HepG2 (cell line): ENCODE measurements around the gene POLR3K. TPM values are rescaled to one million over a fixed set of nuclear protein-coding genes. Genes with fewer than 3 reads are reported as not detected.

ENCODE experiments used
- ASH2L ChIP-seq: fragments of 300-600, 200-600 bp; sonication (generic); IDR thresholded peaks from 2 replicates; pipeline ENCODE4 v1.7.0; 2017; ENCODE audit warnings: low read depth, mild to moderate bottlenecking, moderate library complexity, mixed read lengths, low read length; ENCODE audit not compliant: insufficient read length
- ATF2 ChIP-seq: sonication (generic); formaldehyde crosslinking; IDR thresholded peaks from 2 replicates; pipeline ENCODE4 v1.4.0; 2020; ENCODE audit warnings: missing genetic modification reagents
- CBX2 ChIP-seq, 2 experiments: fragments of 200-600 bp in 1 of 2; sonication (generic); formaldehyde crosslinking in 1 of 2; IDR thresholded peaks; 2 replicates each; pipeline versions ENCODE4 v1.7.0 to v1.8.1; 2018 to 2022; ENCODE audit warnings: low read depth in 2 of 2, low read length in 1 of 2, mild to moderate bottlenecking in 1 of 2, missing genetic modification reagents in 1 of 2
- DZIP1 ChIP-seq: sonication (generic); formaldehyde crosslinking; IDR thresholded peaks from 2 replicates; pipeline ENCODE4 v1.5.0; 2020; ENCODE audit warnings: mild to moderate bottlenecking, missing genetic modification reagents
- ELF4 ChIP-seq: sonication (generic); formaldehyde crosslinking; IDR thresholded peaks from 2 replicates; pipeline ENCODE4 v1.5.0; 2020; ENCODE audit warnings: missing genetic modification reagents, mild to moderate bottlenecking, moderate library complexity, borderline replicate concordance
- PBX2 ChIP-seq: IDR thresholded peaks from 2 replicates; pipeline ENCODE4 v1.6.1; 2016; ENCODE audit warnings: control low read depth
- PHF8 ChIP-seq: sonication (generic); formaldehyde crosslinking; IDR thresholded peaks from 2 replicates; pipeline ENCODE4 v1.5.0; 2020; ENCODE audit warnings: missing genetic modification reagents
- PRPF4 ChIP-seq: fragments of 200-400 bp; formaldehyde crosslinking; IDR thresholded peaks from 2 replicates; pipeline ENCODE4 v1.6.1; 2016; ENCODE audit warnings: low read length, low read depth; ENCODE audit not compliant: poor library complexity, severe bottlenecking
- PTBP1 ChIP-seq: fragments of 200-400 bp; formaldehyde crosslinking; IDR thresholded peaks from 2 replicates; pipeline ENCODE4 v1.6.1; 2018; ENCODE audit warnings: low read length, low read depth; ENCODE audit not compliant: poor library complexity, severe bottlenecking
- TAF1 ChIP-seq: sonication (generic); formaldehyde crosslinking; IDR thresholded peaks from 2 replicates; pipeline ENCODE4 v1.4.0; 2020; ENCODE audit warnings: missing genetic modification reagents
- ZFP36L1 ChIP-seq: sonication (generic); formaldehyde crosslinking; IDR thresholded peaks from 2 replicates; pipeline ENCODE4 v1.8.0; 2022; ENCODE audit warnings: mild to moderate bottlenecking, missing genetic modification reagents, moderate library complexity
- ZMYM4 ChIP-seq: sonication (generic); formaldehyde crosslinking; IDR thresholded peaks from 2 replicates; pipeline ENCODE4 v1.8.1; 2023; ENCODE audit warnings: mild to moderate bottlenecking, missing genetic modification reagents
- ZNF672 ChIP-seq: sonication (generic); formaldehyde crosslinking; IDR thresholded peaks from 2 replicates; pipeline ENCODE4 v1.8.1; 2022; ENCODE audit warnings: missing genetic modification reagents
- polyA plus RNA-seq, 8 experiments: library from polyadenylated mRNA; depleted of rRNA in 3 of 8; stranded (reverse) in 7 of 8; unstranded in 1 of 8; fragments of >200 nt; fragmentation: Illumina TruSeq in 4 of 8; extraction: Trizol in 4 of 8; gene quantifications; 2 replicates each; pipeline versions ENCODE4 v1.2.1 to v1.2.3, GENCODE V29; 2011 to 2016; ENCODE audit warnings: low read depth in 4 of 8, missing spikeins in 1 of 8, mixed read lengths in 1 of 8; ENCODE audit not compliant: insufficient read depth in 1 of 8
- total RNA-seq, 5 experiments: library from RNA; depleted of rRNA; stranded (reverse); fragments of >200 nt; fragmentation: Illumina TruSeq; extraction: Trizol; gene quantifications; 2 replicates each; pipeline ENCODE4 v1.2.3, GENCODE V29; 2016; ENCODE audit warnings: low read depth in 1 of 5
- TF ChIP-seq, protein P1 (sequence below), 2 experiments: sonication (generic) in 1 of 2; formaldehyde crosslinking in 1 of 2; IDR thresholded peaks; 2 replicates each; pipeline versions ENCODE4 v1.6.1 to v1.9.0; 2014 to 2022; ENCODE audit warnings: antibody characterized with exemption in 1 of 2, borderline replicate concordance in 1 of 2, inconsistent platforms in 1 of 2, low read depth in 1 of 2, missing genetic modification reagents in 1 of 2
- TF ChIP-seq, protein P2 (sequence below): sonication (generic); formaldehyde crosslinking; IDR thresholded peaks from 2 replicates; pipeline ENCODE4 v1.8.1; 2023; ENCODE audit warnings: missing genetic modification reagents, inconsistent platforms, borderline replicate concordance

The POLR3K gene
- total and polyA plus RNA-seq, 2 of the 13 experiments (the other 11 are each of a cell fraction or from before 2014, with no cell fraction given) = 14.8 to 18.8 TPM

DNA sequence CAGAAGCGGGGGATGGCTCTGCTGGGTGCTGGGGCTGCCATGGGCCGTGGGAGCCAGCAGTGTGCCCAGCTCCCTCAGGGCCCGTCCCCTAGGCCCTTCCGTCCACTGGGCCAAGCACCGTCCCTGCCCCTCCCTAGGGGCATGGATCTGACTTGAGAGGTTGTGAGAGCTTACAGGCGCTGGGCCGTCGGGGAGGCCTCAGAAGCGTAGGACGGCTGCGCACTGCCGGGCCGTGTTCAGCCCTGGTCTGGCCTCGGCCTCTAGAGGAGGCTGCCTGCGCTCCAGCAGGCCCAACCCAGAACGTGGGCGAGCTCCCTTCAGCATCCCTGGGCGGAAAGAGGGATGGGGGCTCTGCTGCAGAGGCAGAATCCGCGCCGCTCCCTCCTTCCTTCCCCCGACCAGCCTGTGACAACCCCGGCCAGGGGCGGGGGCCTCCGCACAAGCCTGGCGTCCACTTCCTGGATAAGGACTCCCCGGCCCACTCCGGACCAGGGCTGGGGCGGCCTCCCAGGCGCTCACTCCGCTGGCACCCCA is 23.9 kb upstream of the POLR3K start (continued):
- TF ChIP-seq, protein P1, sequence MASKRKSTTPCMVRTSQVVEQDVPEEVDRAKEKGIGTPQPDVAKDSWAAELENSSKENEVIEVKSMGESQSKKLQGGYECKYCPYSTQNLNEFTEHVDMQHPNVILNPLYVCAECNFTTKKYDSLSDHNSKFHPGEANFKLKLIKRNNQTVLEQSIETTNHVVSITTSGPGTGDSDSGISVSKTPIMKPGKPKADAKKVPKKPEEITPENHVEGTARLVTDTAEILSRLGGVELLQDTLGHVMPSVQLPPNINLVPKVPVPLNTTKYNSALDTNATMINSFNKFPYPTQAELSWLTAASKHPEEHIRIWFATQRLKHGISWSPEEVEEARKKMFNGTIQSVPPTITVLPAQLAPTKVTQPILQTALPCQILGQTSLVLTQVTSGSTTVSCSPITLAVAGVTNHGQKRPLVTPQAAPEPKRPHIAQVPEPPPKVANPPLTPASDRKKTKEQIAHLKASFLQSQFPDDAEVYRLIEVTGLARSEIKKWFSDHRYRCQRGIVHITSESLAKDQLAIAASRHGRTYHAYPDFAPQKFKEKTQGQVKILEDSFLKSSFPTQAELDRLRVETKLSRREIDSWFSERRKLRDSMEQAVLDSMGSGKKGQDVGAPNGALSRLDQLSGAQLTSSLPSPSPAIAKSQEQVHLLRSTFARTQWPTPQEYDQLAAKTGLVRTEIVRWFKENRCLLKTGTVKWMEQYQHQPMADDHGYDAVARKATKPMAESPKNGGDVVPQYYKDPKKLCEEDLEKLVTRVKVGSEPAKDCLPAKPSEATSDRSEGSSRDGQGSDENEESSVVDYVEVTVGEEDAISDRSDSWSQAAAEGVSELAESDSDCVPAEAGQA (IDR thresholded peaks at IDR 0.05; ENCODE audit: low read depth) = no peak
- TF ChIP-seq, protein P1 (CRISPR knock-in tag; IDR thresholded peaks at IDR 0.05; ENCODE audit: borderline replicate concordance) = no peak
- 0 out of 2 replicates have a peak, but pooled peaks have one; percentile 6 for TF ChIP-seq TAF1 (CRISPR knock-in tag)
- no peak for TF ChIP-seq ZNF672
- no peak for TF ChIP-seq CBX2 (IDR thresholded peaks at IDR 0.05; ENCODE audit: low read depth, low read length)
- TF ChIP-seq CBX2 (CRISPR knock-in tag; IDR thresholded peaks at IDR 0.05; ENCODE audit: low read depth) = no peak
- TF ChIP-seq ASH2L = peak; percentile 1
- no peak for TF ChIP-seq PTBP1
- TF ChIP-seq, protein P2, sequence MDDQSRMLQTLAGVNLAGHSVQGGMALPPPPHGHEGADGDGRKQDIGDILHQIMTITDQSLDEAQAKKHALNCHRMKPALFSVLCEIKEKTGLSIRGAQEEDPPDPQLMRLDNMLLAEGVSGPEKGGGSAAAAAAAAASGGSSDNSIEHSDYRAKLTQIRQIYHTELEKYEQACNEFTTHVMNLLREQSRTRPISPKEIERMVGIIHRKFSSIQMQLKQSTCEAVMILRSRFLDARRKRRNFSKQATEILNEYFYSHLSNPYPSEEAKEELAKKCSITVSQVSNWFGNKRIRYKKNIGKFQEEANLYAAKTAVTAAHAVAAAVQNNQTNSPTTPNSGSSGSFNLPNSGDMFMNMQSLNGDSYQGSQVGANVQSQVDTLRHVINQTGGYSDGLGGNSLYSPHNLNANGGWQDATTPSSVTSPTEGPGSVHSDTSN (CRISPR knock-in tag) = no peak
- TF ChIP-seq ATF2 (CRISPR knock-in tag) = no peak
- TF ChIP-seq PRPF4 = no peak
- 0 out of 2 replicates have a peak, but pooled peaks have one; percentile 11 for TF ChIP-seq DZIP1 (CRISPR knock-in tag)
- TF ChIP-seq ZFP36L1 = no peak
- peak; percentile 44; the same call in 1 of the 2 replicates for TF ChIP-seq PHF8 (CRISPR knock-in tag)
- TF ChIP-seq ELF4 (CRISPR knock-in tag) = 0 out of 2 replicates have a peak, but pooled peaks have one; percentile 14
- no peak for TF ChIP-seq PBX2 (CRISPR knock-in tag)
- no peak; the same call in 1 of the 2 replicates for TF ChIP-seq ZMYM4 (CRISPR knock-in tag)
